ENCODE measurements around the gene NRL. TPM values are rescaled to one million over a fixed set of nuclear protein-coding genes. Genes with fewer than 3 reads are reported as not detected.
"Not testable (repeated sequence)": the region's sequence is repeated elsewhere in the genome, so short reads cannot be mapped to it uniquely, and the experiment has no call there.

NRL gene
- polyA plus RNA-seq, 3 donors: 1.1 to 1.5 (median 1.3) TPM

DNA sequence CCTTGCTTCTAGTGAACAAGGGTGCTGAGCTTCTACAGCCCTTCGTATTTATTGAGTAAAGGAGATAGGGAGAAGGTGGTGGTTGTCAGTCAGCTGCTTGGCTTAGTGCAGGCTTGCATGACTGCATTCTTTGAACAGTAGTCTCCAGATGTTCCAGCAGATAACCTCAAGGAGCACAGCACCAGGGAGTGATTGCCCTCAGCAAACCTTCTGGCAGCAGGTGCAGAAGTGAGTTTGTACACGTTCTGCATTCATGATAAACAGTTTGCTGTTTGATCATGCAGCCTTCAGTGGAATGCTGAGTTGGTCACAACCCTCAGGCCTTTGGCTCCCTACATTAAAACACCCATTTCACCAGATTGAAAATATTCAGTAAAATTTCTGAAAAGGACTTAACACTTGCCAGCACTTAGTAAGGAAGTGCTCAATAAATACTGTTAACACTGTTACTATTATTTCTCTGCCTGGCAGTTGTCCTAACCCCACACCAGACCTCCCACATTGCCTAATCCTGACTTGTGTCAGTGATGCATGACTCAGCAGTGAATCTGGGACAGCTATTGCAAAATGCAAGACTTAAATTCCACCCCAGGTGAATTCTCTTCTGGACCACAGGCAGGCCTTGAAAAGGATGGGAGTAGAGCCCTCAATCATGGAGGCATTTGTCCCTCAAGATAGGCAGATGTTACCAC, 81.9 kb downstream of the NRL start:
- Histone ChIP-seq H2AFZ (ENCODE audit: insufficient read depth, low read depth, low read length, poor library complexity, severe bottlenecking) (no peak overlapping the region), H4K20me1 (ENCODE audit: insufficient read depth, low read length) (no peaks in the 10 kb centered on the region), H3K9ac (ENCODE audit: insufficient read depth, low read length, poor library complexity, severe bottlenecking) (no peak overlapping the region), H3K27me3 (ENCODE audit: control insufficient read depth in 2 of 2, insufficient read depth in 2 of 2, low read length in 2 of 2) (no peaks in the 10 kb centered on the region), H3K27ac (ENCODE audit: low read depth in 1 of 2, low read length in 2 of 2) (peak overlapping the region in 1 of 2 donors; percentile 58), H3K4me3 (replicated peaks in 1 of 3; ENCODE audit: low read depth in 2 of 3, low read length in 3 of 3) (no peak overlapping the region), H3K9me3 (replicated peaks in 1 of 2; ENCODE audit: control insufficient read depth in 1 of 2, insufficient read depth in 1 of 2, low read length in 2 of 2) (peaks cover 0 to 3% of the 10 kb centered on the region in 2 donors), H3K36me3 (replicated peaks in 1 of 2; ENCODE audit: control insufficient read depth in 1 of 2, insufficient read depth in 2 of 2, low read length in 2 of 2) (no peaks in the 10 kb centered on the region), H3K4me2 (replicated peaks; ENCODE audit: extremely low read depth, low read length, poor library complexity, severe bottlenecking) (no peak overlapping the region), H3K4me1 (ENCODE audit: control insufficient read depth in 1 of 2, insufficient read depth in 2 of 2, low read length in 2 of 2) (peaks cover 35 to 43% of the 10 kb centered on the region in 2 donors), H3K79me2 (ENCODE audit: insufficient read depth, low read length) (no peaks in the 10 kb centered on the region)
- peak; percentile 64 to 84 (median 79) for DNase-seq
- TF ChIP-seq, protein P1, sequence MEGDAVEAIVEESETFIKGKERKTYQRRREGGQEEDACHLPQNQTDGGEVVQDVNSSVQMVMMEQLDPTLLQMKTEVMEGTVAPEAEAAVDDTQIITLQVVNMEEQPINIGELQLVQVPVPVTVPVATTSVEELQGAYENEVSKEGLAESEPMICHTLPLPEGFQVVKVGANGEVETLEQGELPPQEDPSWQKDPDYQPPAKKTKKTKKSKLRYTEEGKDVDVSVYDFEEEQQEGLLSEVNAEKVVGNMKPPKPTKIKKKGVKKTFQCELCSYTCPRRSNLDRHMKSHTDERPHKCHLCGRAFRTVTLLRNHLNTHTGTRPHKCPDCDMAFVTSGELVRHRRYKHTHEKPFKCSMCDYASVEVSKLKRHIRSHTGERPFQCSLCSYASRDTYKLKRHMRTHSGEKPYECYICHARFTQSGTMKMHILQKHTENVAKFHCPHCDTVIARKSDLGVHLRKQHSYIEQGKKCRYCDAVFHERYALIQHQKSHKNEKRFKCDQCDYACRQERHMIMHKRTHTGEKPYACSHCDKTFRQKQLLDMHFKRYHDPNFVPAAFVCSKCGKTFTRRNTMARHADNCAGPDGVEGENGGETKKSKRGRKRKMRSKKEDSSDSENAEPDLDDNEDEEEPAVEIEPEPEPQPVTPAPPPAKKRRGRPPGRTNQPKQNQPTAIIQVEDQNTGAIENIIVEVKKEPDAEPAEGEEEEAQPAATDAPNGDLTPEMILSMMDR (IDR thresholded peaks at IDR 0.05): no peak
- Mint-ChIP-seq H3K4me3 (no peak overlapping the region), H3K27me3 (ENCODE audit: low read depth in 3 of 3) (no peaks in the 10 kb centered on the region), H3K4me1 (peaks cover 47% of the 10 kb centered on the region), H3K27ac (peak overlapping the region; percentile 46 to 83 (median 71)), H3K9me3 (peaks cover 0 to 18% (median 11%) of the 10 kb centered on the region in 7 donors), H3K36me3 (no peaks in the 10 kb centered on the region)
- 100% methylated on average over 1 of the region's 2 CpGs for WGBS (ENCODE audit: insufficient coverage)
- intact Hi-C loops (cut with micrococcal nuclease): loop anchor here in 1 of 2 donors (5.0 kb wide), 1 partner anchor 46 kb away; the partner anchor contains the start of gene DHRS4L2

DNA sequence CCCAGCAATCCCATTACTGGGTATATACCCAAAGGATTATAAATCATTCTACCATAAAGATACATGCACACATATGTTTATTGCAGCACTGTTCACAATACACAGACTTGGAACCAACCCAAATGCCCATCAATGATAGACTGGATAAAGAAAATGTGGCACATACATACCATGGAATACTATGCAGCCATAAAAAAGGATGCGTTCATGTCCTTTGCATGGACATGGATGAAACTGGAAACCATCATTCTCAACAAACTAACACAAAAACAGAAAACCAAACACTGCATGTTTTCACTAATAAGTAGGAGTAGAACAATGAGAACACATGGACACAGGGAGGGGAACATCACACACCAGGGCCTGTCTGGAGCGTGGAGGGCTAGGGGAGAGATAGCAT, 83.4 kb downstream of the NRL start:
- intact Hi-C loops (cut with micrococcal nuclease): loop anchor here in 1 of 2 donors (5.0 kb wide), 1 partner anchor 44 kb away; the partner anchor contains the start of gene DHRS4L2
- not testable (repeated sequence) for H3K79me2 ChIP-seq (ENCODE audit: insufficient read depth, low read length); H3K9me3 ChIP-seq (replicated peaks in 1 of 2; ENCODE audit: control insufficient read depth in 1 of 2, insufficient read depth in 1 of 2, low read length in 2 of 2); H3K4me2 ChIP-seq (replicated peaks; ENCODE audit: extremely low read depth, low read length, poor library complexity, severe bottlenecking); H3K36me3 Mint-ChIP-seq; DNase-seq; H3K27ac ChIP-seq (ENCODE audit: low read depth in 1 of 2, low read length in 2 of 2); H3K9ac ChIP-seq (ENCODE audit: insufficient read depth, low read length, poor library complexity, severe bottlenecking); H3K4me3 ChIP-seq (replicated peaks in 1 of 3; ENCODE audit: low read depth in 2 of 3, low read length in 3 of 3); H3K4me3 Mint-ChIP-seq; H3K27me3 ChIP-seq (ENCODE audit: control insufficient read depth in 2 of 2, insufficient read depth in 2 of 2, low read length in 2 of 2); H2AFZ ChIP-seq (ENCODE audit: insufficient read depth, low read depth, low read length, poor library complexity, severe bottlenecking); H4K20me1 ChIP-seq (ENCODE audit: insufficient read depth, low read length); H3K36me3 ChIP-seq (replicated peaks in 1 of 2; ENCODE audit: control insufficient read depth in 1 of 2, insufficient read depth in 2 of 2, low read length in 2 of 2); H3K27me3 Mint-ChIP-seq (ENCODE audit: low read depth in 3 of 3)
- peaks cover 0 to 18% (median 11%) of the 10 kb centered on the region in 7 donors for H3K9me3 Mint-ChIP-seq
- peak overlapping the region in 1 of 7 donors; percentile 51 for H3K27ac Mint-ChIP-seq
- H3K4me1 ChIP-seq (ENCODE audit: control insufficient read depth in 1 of 2, insufficient read depth in 2 of 2, low read length in 2 of 2): peaks cover 34 to 35% of the 10 kb centered on the region in 2 donors
- WGBS (ENCODE audit: insufficient coverage): no CpG with 5 or more reads among the region's 2 CpGs
- peaks cover 50% of the 10 kb centered on the region for H3K4me1 Mint-ChIP-seq

DNA sequence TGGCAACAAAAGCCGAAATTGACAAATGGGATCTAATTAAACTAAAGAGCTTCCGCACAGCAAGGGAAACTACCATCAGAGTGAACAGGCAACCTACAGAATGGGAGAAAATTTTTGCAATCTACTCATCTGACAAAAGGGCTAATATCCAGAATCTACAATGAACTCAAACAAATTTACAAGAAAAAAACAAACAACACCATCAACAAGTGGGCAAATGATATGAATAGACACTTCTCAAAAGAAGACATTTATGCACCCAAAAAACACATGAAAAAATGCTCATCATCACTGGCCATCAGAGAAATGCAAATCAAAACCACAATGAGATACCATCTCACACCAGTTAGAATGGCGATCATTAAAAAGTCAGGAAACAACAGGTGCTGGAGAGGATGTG, 85.1 kb downstream of the NRL start:
- H3K79me2 ChIP-seq (ENCODE audit: insufficient read depth, low read length): not testable (repeated sequence)
- WGBS (ENCODE audit: insufficient coverage): no CpG with 5 or more reads among the region's 3 CpGs

More for the DNA sequence above, 85.1 kb downstream of the NRL start:
- H3K4me3 ChIP-seq (replicated peaks in 1 of 3; ENCODE audit: low read depth in 2 of 3, low read length in 3 of 3); H3K27me3 ChIP-seq (ENCODE audit: control insufficient read depth in 2 of 2, insufficient read depth in 2 of 2, low read length in 2 of 2); H3K4me3 Mint-ChIP-seq; H3K27ac ChIP-seq (ENCODE audit: low read depth in 1 of 2, low read length in 2 of 2); H3K9ac ChIP-seq (ENCODE audit: insufficient read depth, low read length, poor library complexity, severe bottlenecking); H2AFZ ChIP-seq (ENCODE audit: insufficient read depth, low read depth, low read length, poor library complexity, severe bottlenecking); H3K27ac Mint-ChIP-seq; H3K4me2 ChIP-seq (replicated peaks; ENCODE audit: extremely low read depth, low read length, poor library complexity, severe bottlenecking); H3K9me3 ChIP-seq (replicated peaks in 1 of 2; ENCODE audit: control insufficient read depth in 1 of 2, insufficient read depth in 1 of 2, low read length in 2 of 2); H4K20me1 ChIP-seq (ENCODE audit: insufficient read depth, low read length); H3K27me3 Mint-ChIP-seq (ENCODE audit: low read depth in 3 of 3); H3K36me3 ChIP-seq (replicated peaks in 1 of 2; ENCODE audit: control insufficient read depth in 1 of 2, insufficient read depth in 2 of 2, low read length in 2 of 2); H3K36me3 Mint-ChIP-seq; DNase-seq: not testable (repeated sequence)
- Mint-ChIP-seq H3K9me3 (peaks cover 0 to 21% (median 11%) of the 10 kb centered on the region in 7 donors), H3K4me1 (peaks cover 45% of the 10 kb centered on the region)
- intact Hi-C loops (cut with micrococcal nuclease): loop anchor here in 1 of 2 donors (5.0 kb wide), 1 partner anchor 42 kb away; the partner anchor contains the start of gene DHRS4L2
- H3K4me1 ChIP-seq (ENCODE audit: control insufficient read depth in 1 of 2, insufficient read depth in 2 of 2, low read length in 2 of 2): peaks cover 23 to 24% of the 10 kb centered on the region in 2 donors

Data from CD14-positive monocyte (primary cell).